Liver (tissue), 9 donors: Measurements from ENCODE around the gene EHBP1. TPM values are rescaled to one million over a fixed set of nuclear protein-coding genes. Genes with fewer than 3 reads are reported as not detected.

Experiments used
- DNase-seq: peaks from one replicate; pipeline ENCODE4 v3.0.0-alpha.2; 2017; ENCODE audit warnings: low spot score
- H3K27ac ChIP-seq, 2 donors: one replicate each; pipeline ENCODE4 v1.7.0; 2013; ENCODE audit warnings: inconsistent platforms in 2 of 2, low read length in 2 of 2, control low read depth in 1 of 2, low read depth in 1 of 2, mild to moderate bottlenecking in 1 of 2
- H3K27me3 ChIP-seq, 4 donors: one replicate each; pipeline versions ENCODE4 v1.6.1 to v1.7.0; 2013; ENCODE audit warnings: low read length in 3 of 4, inconsistent platforms in 1 of 4, mild to moderate bottlenecking in 1 of 4, moderate library complexity in 1 of 4; ENCODE audit not compliant: control insufficient read depth in 4 of 4, insufficient read depth in 4 of 4
- H3K36me3 ChIP-seq, 4 donors: one replicate each; pipeline versions ENCODE4 v1.6.1 to v1.7.0; 2013; ENCODE audit warnings: low read length in 3 of 4, mild to moderate bottlenecking in 3 of 4, low read depth in 1 of 4, moderate library complexity in 1 of 4; ENCODE audit not compliant: control insufficient read depth in 4 of 4, insufficient read depth in 3 of 4
- H3K4me1 ChIP-seq, 4 donors: one replicate each; pipeline versions ENCODE4 v1.6.1 to v1.7.0; 2013; ENCODE audit warnings: low read length in 3 of 4, mild to moderate bottlenecking in 3 of 4, moderate library complexity in 1 of 4; ENCODE audit not compliant: control insufficient read depth in 4 of 4, insufficient read depth in 4 of 4
- H3K4me3 ChIP-seq, 3 donors: one replicate each; pipeline versions ENCODE4 v1.6.1 to v1.7.0; 2013; ENCODE audit warnings: low read length in 3 of 3, control low read depth in 1 of 3, low read depth in 1 of 3, mild to moderate bottlenecking in 1 of 3
- H3K9ac ChIP-seq, 2 donors: one replicate each; pipeline ENCODE4 v1.7.0; 2013; ENCODE audit warnings: low read length in 2 of 2, mild to moderate bottlenecking in 2 of 2, moderate library complexity in 2 of 2, control low read depth in 1 of 2, low read depth in 1 of 2
- H3K9me3 ChIP-seq, 4 donors: one replicate each; pipeline versions ENCODE4 v1.6.1 to v1.7.0; 2013; ENCODE audit warnings: low read length in 3 of 4; ENCODE audit not compliant: control insufficient read depth in 4 of 4
- ATF3 ChIP-seq: IDR thresholded peaks from 2 replicates; pipeline ENCODE4 v1.6.1; 2016; ENCODE audit warnings: antibody characterized with exemption
- CTCF ChIP-seq: fragments of 150-350 bp; IDR thresholded peaks from 2 replicates; pipeline ENCODE4 v1.5.1; 2017; ENCODE audit warnings: improper control_type of control experiment, low read depth, low read length; ENCODE audit not compliant: missing input control
- EGR1 ChIP-seq, 2 donors: IDR thresholded peaks; 2 replicates each; pipeline ENCODE4 v1.6.1; 2016 to 2018; ENCODE audit warnings: antibody characterized with exemption in 2 of 2, low read depth in 2 of 2
- GABPA ChIP-seq, 2 donors: IDR thresholded peaks in 1 of 2; conservative IDR thresholded peaks in 1 of 2; 2 replicates each; pipeline ENCODE4 v1.6.1; 2016; ENCODE audit warnings: antibody characterized with exemption in 2 of 2, mild to moderate bottlenecking in 1 of 2, moderate library complexity in 1 of 2
- HNF4A ChIP-seq, 2 donors: conservative IDR thresholded peaks; 2 replicates each; pipeline ENCODE4 v1.6.1; 2016; ENCODE audit warnings: antibody characterized with exemption in 2 of 2, mild to moderate bottlenecking in 2 of 2
- HNF4G ChIP-seq: IDR thresholded peaks from 2 replicates; pipeline ENCODE4 v1.6.1; 2016; ENCODE audit warnings: antibody characterized with exemption
- JUND ChIP-seq, 2 donors: IDR thresholded peaks; 2 replicates each; pipeline ENCODE4 v1.6.1; 2016; ENCODE audit warnings: antibody characterized with exemption in 2 of 2
- MAX ChIP-seq: IDR thresholded peaks from 2 replicates; pipeline ENCODE4 v1.6.1; 2016; ENCODE audit warnings: antibody characterized with exemption
- NR2F2 ChIP-seq: IDR thresholded peaks from 2 replicates; pipeline ENCODE4 v1.6.1; 2016; ENCODE audit warnings: antibody characterized with exemption
- RAD21 ChIP-seq, 2 donors: IDR thresholded peaks; 2 replicates each; pipeline ENCODE4 v1.6.1; 2016; ENCODE audit warnings: antibody characterized with exemption in 2 of 2, mild to moderate bottlenecking in 2 of 2
- SP1 ChIP-seq: IDR thresholded peaks from 2 replicates; pipeline ENCODE4 v1.6.1; 2018; ENCODE audit warnings: antibody characterized with exemption, mild to moderate bottlenecking
- TAF1 ChIP-seq: conservative IDR thresholded peaks from 2 replicates; pipeline ENCODE4 v1.6.1; 2016; ENCODE audit warnings: antibody characterized with exemption, mild to moderate bottlenecking
- ZBTB33 ChIP-seq: IDR thresholded peaks from 2 replicates; pipeline ENCODE4 v1.6.1; 2016; ENCODE audit warnings: antibody characterized with exemption
- WGBS: extraction: QIAGEN DNeasy Blood & Tissue Kit; methylation state at CpG from one replicate; pipeline ENCODE4 v1.1.7; 2013; 5-methylcytosine and 5-hydroxymethylcytosine counted together
- polyA plus RNA-seq, 2 donors: library from polyadenylated mRNA; stranded (reverse) in 1 of 2; unstranded in 1 of 2; fragments of 200-250 nt in 1 of 2; fragments of >200 nt in 1 of 2; fragmentation: Nextera tagmentation in 1 of 2; extraction: Ambion mirVana in 1 of 2; gene quantifications; one replicate each; pipeline versions ENCODE4 v1.2.1 to v1.2.3, GENCODE V29; 2013 to 2015
- total RNA-seq, 2 donors: library from RNA; depleted of rRNA; stranded (reverse); fragments of >200 nt; gene quantifications; one replicate each; pipeline ENCODE4 v1.2.3, GENCODE V29; 2014
- donor health status: healthy.
- donor health status: healthy.
- donor health status: healthy.
- donor health status: healthy.
- donor health status: healthy.

Gene EHBP1
- total and polyA plus RNA-seq, 4 donors, result 16.6 to 85.8 (median 24.4) TPM

GRCh38 chr2:62716768-62717167, 11.3 kb downstream of the EHBP1 start (continued):
- TF ChIP-seq CTCF, result no peak

GRCh38 chr2:62717503-62718081, 12.1 kb downstream of the EHBP1 start:
- DNase-seq, result no peak
- no peaks in the 10 kb centered on the region for H3K27me3 ChIP-seq
- H3K9ac ChIP-seq, result no peak overlapping the region
- H3K4me3 ChIP-seq, result no peak overlapping the region
- TF ChIP-seq EGR1 (IDR thresholded peaks at IDR 0.05; ENCODE audit: low read depth in 2 of 2), result no peak
- TF ChIP-seq TAF1, result no peak
- TF ChIP-seq CTCF, result no peak
- TF ChIP-seq JUND (IDR thresholded peaks at IDR 0.05), result no peak
- TF ChIP-seq MAX, result no peak
- TF ChIP-seq GABPA (IDR thresholded peaks at IDR 0.05 in 1 of 2, conservative IDR thresholded peaks at IDR 0.05 in 1 of 2), result no peak
- TF ChIP-seq NR2F2, result no peak
- no peak for TF ChIP-seq ZBTB33
- H3K36me3 ChIP-seq, result peaks cover 0 to 8% (median 3%) of the 10 kb centered on the region in 4 donors
- no peak overlapping the region for H3K27ac ChIP-seq
- peaks cover 3 to 14% (median 5%) of the 10 kb centered on the region in 4 donors for H3K4me1 ChIP-seq
- 96% methylated on average over 4 of the region's 4 CpGs for WGBS
- H3K9me3 ChIP-seq, result no peaks in the 10 kb centered on the region

- DNase-seq, result no peak
- H3K9me3 ChIP-seq, result no peaks in the 10 kb centered on the region
- no peak overlapping the region for H3K27ac ChIP-seq
- no peak overlapping the region for H3K9ac ChIP-seq
- no peak for TF ChIP-seq HNF4A (conservative IDR thresholded peaks at IDR 0.05)
- no peak for TF ChIP-seq ATF3
- TF ChIP-seq SP1, result no peak
- no peak for TF ChIP-seq ZBTB33
- no peak for TF ChIP-seq RAD21 (IDR thresholded peaks at IDR 0.05)
- no peak for TF ChIP-seq HNF4G
- no peak for TF ChIP-seq EGR1 (IDR thresholded peaks at IDR 0.05; ENCODE audit: low read depth in 2 of 2)
- no peak for TF ChIP-seq NR2F2
- H3K4me1 ChIP-seq, result peaks cover 3 to 13% (median 5%) of the 10 kb centered on the region in 4 donors
- no peaks in the 10 kb centered on the region for H3K27me3 ChIP-seq
- no peak overlapping the region for H3K4me3 ChIP-seq
- H3K36me3 ChIP-seq, result peaks cover 0 to 5% (median 3%) of the 10 kb centered on the region in 4 donors
- 96% methylated on average over 2 of the region's 2 CpGs for WGBS
Measured at GRCh38 chr2:62718225-62718822, 12.8 kb downstream of the EHBP1 start.
